Peyer's patch (tissue), 4 donors: ENCODE results near the gene GLB1L3.

Experiments used
- CTCF ChIP-seq, 6 experiments: fragments of 450-650 bp in 4 of 6; fragments of 200-600 bp in 2 of 6; sonication (generic) in 1 of 6; IDR thresholded peaks; one replicate each; pipeline ENCODE4 v1.5.1; 2017 to 2019; ENCODE audit warnings: antibody characterized with exemption in 6 of 6, mild to moderate bottlenecking in 3 of 6, moderate library complexity in 1 of 6
- POLR2A ChIP-seq, 2 donors: fragments of 450-650 bp; IDR thresholded peaks; one replicate each; pipeline ENCODE4 v1.5.1; 2017; ENCODE audit warnings: antibody characterized with exemption in 2 of 2, mild to moderate bottlenecking in 2 of 2, moderate library complexity in 2 of 2

- TF ChIP-seq CTCF (IDR thresholded peaks at IDR 0.05) (no peak), POLR2A (IDR thresholded peaks at IDR 0.05) (no peak)
These were observed 88.1 kb downstream of the GLB1L3 start for GRCh38 chr11:134364261-134364660.
